ENCODE data around the gene GJD4. TPM values are rescaled to one million over a fixed set of nuclear protein-coding genes. Genes with fewer than 3 reads are reported as not detected.

GJD4 gene
- total RNA-seq, 1 donor from 2014 or later: not detected

DNA sequence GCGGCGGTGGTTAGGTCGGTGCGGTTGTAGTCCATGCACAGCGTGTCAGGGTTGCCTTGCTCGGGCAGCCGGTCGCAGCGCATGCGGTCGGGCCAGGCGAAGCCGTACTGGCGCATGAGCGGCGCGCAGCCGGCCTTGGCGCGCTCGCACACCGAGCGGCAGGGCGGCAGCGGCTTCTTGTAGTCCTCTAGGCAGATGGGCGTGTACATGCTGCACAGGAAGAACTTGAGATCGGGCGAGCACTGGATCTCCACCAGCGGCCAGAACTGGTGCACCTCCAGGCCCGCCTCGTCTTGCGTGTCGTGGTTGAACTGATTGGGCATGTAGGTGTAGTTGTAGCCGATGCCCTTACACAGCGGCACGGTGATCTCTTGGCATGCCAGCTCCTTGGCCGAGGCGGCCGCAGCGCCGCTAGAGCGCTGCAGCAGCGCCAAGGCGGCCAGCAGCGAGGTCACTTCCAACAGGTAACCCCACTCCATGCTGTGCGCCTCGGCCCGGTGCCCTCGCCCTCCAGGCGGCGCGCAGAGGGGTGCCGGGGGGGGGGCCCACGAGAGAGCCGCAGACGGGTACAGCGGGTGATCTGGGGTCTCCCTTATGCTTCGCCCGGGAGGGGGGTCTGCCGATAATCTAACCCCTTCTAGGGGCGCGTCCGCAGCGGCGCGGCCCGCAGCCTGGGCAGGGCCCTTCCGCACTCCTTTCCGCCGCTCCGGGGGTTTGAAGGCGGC lies 36.0 kb downstream of the GJD4 start:
- intact Hi-C loops (cut with DNase I): loop anchor here (5.0 kb wide), 7 partner anchors 256 to 851 kb away; partner anchors contain the start of gene CREM
- DNase-seq (ENCODE audit: missing footprints) (peak; percentile 82), ATAC-seq (peak; percentile 42)

GRCh38 chr10:35641676-35642034 lies 36.5 kb downstream of the GJD4 start:
- intact Hi-C loops (cut with DNase I): loop anchor here (2.0 to 5.0 kb wide), 9 partner anchors 181 to 851 kb away; partner anchors contain the start of gene CREM
- ATAC-seq (peak; percentile 17), DNase-seq (ENCODE audit: missing footprints) (peak; percentile 73)

GRCh38 chr10:35642035-35642792 lies 37.1 kb downstream of the GJD4 start, which contains the start of gene FZD8:
TSS of gene FZD8 (minus strand) at chr10:35642296. CDS start at chr10:35641429, 867 bp downstream.
- peak; percentile 95 for ATAC-seq
- intact Hi-C loops (cut with DNase I): loop anchor here (2.0 to 5.0 kb wide), 9 partner anchors 181 to 850 kb away; partner anchors contain the start of gene CREM
- DNase-seq (ENCODE audit: missing footprints): peak; percentile 95

DNA sequence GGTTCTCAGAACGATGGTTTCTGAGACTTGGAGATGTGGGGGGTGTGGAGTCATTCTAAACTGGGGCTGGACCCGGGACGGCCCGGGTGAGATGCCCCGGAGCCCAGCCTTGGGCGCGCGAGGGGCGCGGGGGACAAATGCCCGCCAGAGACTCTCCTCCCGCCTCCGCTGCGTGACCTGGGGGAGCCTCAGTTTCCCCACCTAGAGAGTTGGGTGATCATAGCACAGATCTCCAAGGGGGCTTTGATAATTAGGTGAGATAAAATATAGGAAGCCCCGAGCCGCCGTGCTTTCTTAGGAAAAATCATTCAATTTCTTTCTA lies 37.6 kb downstream of the GJD4 start:
- no peak for DNase-seq (ENCODE audit: missing footprints)
- ATAC-seq: no peak
- intact Hi-C loops (cut with DNase I): loop anchor here (2.0 to 5.0 kb wide), 9 partner anchors 180 to 850 kb away; partner anchors contain the start of gene CREM

- DNase-seq (ENCODE audit: missing footprints) (peak; percentile 91), ATAC-seq (peak; percentile 58)
- intact Hi-C loops (cut with DNase I): loop anchor here (2.0 to 5.0 kb wide), 9 partner anchors 179 to 849 kb away; partner anchors contain the start of gene CREM
Measured at GRCh38 chr10:35643151-35644049, 38.3 kb downstream of the GJD4 start.

DNA sequence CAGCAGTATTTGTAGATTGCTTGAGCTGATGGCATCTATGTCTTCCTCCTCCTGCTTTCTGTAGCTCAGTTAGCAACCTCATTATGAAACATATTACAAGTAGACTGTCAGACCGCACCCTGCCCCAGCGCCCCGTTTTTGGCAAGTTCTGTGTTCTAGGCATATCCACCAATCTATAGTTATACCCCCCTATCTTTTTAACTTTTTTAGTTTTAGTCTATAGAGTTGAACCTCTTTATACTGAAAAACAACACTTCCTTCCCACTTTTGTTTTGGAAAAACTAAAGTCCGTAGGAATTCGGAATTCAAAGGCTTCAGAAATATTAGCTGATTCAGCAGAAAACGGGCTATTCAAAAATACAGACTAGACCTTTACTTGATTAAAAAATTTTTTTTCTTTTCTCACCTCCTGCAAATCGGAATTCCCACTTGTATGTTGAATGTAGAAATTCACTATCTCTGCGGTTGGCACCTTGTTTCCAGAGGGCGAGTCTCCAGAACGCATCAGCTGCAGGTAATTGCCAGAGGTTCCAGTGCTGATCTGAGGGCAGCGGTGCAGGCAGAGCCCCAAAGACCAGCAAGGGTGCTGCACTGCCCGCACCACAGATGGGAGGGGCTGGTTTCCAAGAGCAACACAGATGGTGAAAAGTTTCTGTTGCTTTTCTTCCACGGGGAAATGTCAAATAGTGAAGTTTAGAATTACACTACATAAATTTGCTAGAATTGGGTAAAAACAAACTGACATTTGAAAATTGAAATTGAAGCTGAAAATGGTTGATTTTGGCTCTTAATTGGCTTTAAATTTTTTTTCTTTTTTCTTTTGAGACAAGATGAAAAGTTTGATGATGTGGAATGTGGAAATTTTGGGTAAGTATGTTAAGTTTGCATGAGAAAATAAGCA lies 39.2 kb downstream of the GJD4 start:
- no peak for ATAC-seq
- intact Hi-C loops (cut with DNase I): loop anchor here (5.0 kb wide), 7 partner anchors 253 to 848 kb away; partner anchors contain the start of gene CREM
- no peak for DNase-seq (ENCODE audit: missing footprints)

GRCh38 chr10:35650894-35651293 lies 45.8 kb downstream of the GJD4 start:
- ATAC-seq (no peak), DNase-seq (ENCODE audit: missing footprints) (no peak)
- intact Hi-C loops (cut with DNase I): no loop called here

GRCh38 chr10:35652824-35653223 lies 47.7 kb downstream of the GJD4 start:
- intact Hi-C loops (cut with DNase I): no loop called here
- no peak for DNase-seq (ENCODE audit: missing footprints)

DNA sequence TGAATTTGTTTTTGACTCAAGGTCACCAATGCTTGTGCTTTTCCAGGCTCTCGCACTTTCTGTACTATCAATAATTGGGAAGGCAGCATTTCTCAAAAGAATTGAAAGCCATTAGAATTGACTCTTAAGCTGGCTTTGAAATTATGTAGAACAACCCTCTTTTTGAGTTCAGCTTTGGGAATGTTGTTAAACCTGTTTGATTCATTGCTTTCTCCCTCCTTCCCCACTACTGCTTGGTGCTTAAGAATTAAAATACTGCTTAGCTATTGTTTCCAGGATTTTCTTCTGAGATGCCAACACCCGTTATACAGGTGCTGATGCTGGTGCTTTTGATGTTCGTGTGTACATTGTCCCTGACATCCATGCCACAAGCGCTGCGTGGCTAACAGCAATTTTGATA lies 52.5 kb downstream of the GJD4 start:
- no peak for DNase-seq (ENCODE audit: missing footprints)
- intact Hi-C loops (cut with DNase I): no loop called here
- no peak for ATAC-seq

More at GRCh38 chr10:35652824-35653223, 47.7 kb downstream of the GJD4 start:
- ATAC-seq: no peak

Other genes starting within 250 kb of the GJD4 start
- gene FZD8, start 37.0 kb downstream of the GJD4 start, total RNA-seq: 9.0 TPM